HepG2 (cell line): ENCODE measurements around the gene EVA1A. TPM values are rescaled to one million over a fixed set of nuclear protein-coding genes. Genes with fewer than 3 reads are reported as not detected.

Source experiments
- AGO2 ChIP-seq: fragments of 200-400 bp; formaldehyde crosslinking; optimal IDR thresholded peaks from 2 replicates; pipeline ENCODE3; 2017; ENCODE audit warnings: mild to moderate bottlenecking, low read depth, low read length, moderate library complexity
- ARID4A ChIP-seq: sonication (generic); formaldehyde crosslinking; IDR thresholded peaks from 2 replicates; pipeline ENCODE4 v1.5.0; 2020; ENCODE audit warnings: mild to moderate bottlenecking, missing genetic modification reagents, borderline replicate concordance
- EED ChIP-seq: sonication (generic); formaldehyde crosslinking; IDR thresholded peaks from 2 replicates; pipeline ENCODE4 v1.5.0; 2020; ENCODE audit warnings: mild to moderate bottlenecking, missing genetic modification reagents
- FOXC1 ChIP-seq: sonication (generic); formaldehyde crosslinking; IDR thresholded peaks from 2 replicates; pipeline ENCODE4 v1.8.0; 2022; ENCODE audit warnings: mild to moderate bottlenecking, missing genetic modification reagents, borderline replicate concordance
- FOXP1 ChIP-seq, 2 experiments: fragments of 450-650 bp in 1 of 2; IDR thresholded peaks; 2 replicates each; pipeline ENCODE4 v1.6.1; 2017 to 2018; ENCODE audit warnings: antibody characterized with exemption in 1 of 2
- PPARG ChIP-seq: conservative IDR thresholded peaks from 2 replicates; pipeline ENCODE4 v1.6.1; 2016; ENCODE audit warnings: missing biosample characterization, missing genetic modification reagents
- SMC3 ChIP-seq: IDR thresholded peaks from 2 replicates; pipeline ENCODE4 v1.6.1; 2011; ENCODE audit warnings: low read length, improper control_type of control experiment
- ZBTB44 ChIP-seq: sonication (generic); formaldehyde crosslinking; IDR thresholded peaks from 2 replicates; pipeline ENCODE4 v1.4.0; 2020; ENCODE audit warnings: missing genetic modification reagents
- ZNF326 ChIP-seq: sonication (generic); formaldehyde crosslinking; IDR thresholded peaks from 2 replicates; pipeline ENCODE4 v1.4.0; 2020; ENCODE audit warnings: missing genetic modification reagents, borderline replicate concordance
- polyA plus RNA-seq, 8 experiments: library from polyadenylated mRNA; depleted of rRNA in 3 of 8; stranded (reverse) in 7 of 8; unstranded in 1 of 8; fragments of >200 nt; fragmentation: Illumina TruSeq in 4 of 8; extraction: Trizol in 4 of 8; gene quantifications; 2 replicates each; pipeline versions ENCODE4 v1.2.1 to v1.2.3, GENCODE V29; 2011 to 2016; ENCODE audit warnings: low read depth in 4 of 8, missing spikeins in 1 of 8, mixed read lengths in 1 of 8; ENCODE audit not compliant: insufficient read depth in 1 of 8
- total RNA-seq, 5 experiments: library from RNA; depleted of rRNA; stranded (reverse); fragments of >200 nt; fragmentation: Illumina TruSeq; extraction: Trizol; gene quantifications; 2 replicates each; pipeline ENCODE4 v1.2.3, GENCODE V29; 2016; ENCODE audit warnings: low read depth in 1 of 5

EVA1A gene
- total and polyA plus RNA-seq, 2 of the 13 experiments (the other 11 are each of a cell fraction or from before 2014, with no cell fraction given) = 57.5 to 57.8 TPM

GRCh38 chr2:75519843-75520242 lies 40.9 kb downstream of the EVA1A start (continued):
- TF ChIP-seq ARID4A (no peak), ZNF326 (CRISPR knock-in tag) (no peak), SMC3 (no peak), EED (CRISPR knock-in tag) (no peak), ZBTB44 (CRISPR knock-in tag) (no peak), AGO2 (peak; percentile 12), FOXC1 (CRISPR knock-in tag) (no peak), PPARG (CRISPR knock-in tag) (peak; percentile 55; the same call in 1 of the 2 replicates), FOXP1 (IDR thresholded peaks at IDR 0.05) (no peak), FOXP1 (CRISPR knock-in tag; IDR thresholded peaks at IDR 0.05) (no peak)
